HG03521 (cell line): ENCODE data around the gene SHFL.

Experiments
- ATAC-seq: cut with Tn5 transposase; IDR thresholded peaks from one replicate; pipeline ENCODE4 v1.9.1; 2021; ENCODE audit warnings: mild to moderate bottlenecking, moderate library complexity; ENCODE audit not compliant: unreplicated experiment

SHFL gene

DNA sequence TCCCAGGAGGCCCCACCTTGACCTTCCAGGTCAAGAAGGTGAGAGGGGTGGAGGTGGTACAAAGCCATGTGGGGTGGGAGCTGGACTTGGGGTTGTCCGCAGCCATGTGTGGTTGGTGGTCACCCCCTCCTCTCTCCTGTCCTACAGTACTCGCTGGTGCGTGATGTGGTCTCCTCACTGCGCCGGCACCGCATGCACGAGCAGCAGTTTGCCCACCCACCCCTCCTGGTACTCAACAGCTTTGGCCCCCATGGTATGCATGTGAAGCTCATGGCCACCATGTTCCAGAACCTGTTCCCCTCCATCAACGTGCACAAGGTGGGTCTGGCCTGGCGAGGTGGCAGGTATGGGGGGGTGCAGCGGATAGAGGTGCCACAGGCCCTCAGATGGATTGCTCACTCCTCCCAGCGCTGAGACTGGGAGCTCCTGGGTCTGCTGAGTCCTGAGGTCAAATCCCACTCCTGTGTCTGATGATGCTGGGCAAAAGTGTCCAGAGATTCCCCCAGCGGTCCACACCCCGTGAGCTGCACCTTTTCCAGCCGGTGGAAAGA, 21.8 kb downstream of the SHFL start:
- ATAC-seq: no peak

DNA sequence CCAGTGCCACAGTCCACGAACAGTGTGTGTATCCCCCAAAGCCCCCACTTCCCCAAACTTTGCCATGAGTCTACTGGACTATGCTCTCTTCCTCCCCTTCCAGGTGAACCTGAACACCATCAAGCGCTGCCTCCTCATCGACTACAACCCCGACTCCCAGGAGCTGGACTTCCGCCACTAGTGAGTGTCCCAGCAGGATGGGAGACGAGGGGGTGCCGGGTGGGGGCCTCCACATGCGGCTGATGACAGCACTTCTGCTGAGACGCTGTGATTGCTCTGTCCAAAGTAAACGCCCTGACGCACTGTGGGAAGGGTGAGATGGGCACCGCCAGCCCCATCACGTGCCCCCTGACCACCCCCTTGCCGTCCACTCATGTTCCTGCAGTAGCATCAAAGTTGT, 23.4 kb downstream of the SHFL start:
- no peak for ATAC-seq

DNA sequence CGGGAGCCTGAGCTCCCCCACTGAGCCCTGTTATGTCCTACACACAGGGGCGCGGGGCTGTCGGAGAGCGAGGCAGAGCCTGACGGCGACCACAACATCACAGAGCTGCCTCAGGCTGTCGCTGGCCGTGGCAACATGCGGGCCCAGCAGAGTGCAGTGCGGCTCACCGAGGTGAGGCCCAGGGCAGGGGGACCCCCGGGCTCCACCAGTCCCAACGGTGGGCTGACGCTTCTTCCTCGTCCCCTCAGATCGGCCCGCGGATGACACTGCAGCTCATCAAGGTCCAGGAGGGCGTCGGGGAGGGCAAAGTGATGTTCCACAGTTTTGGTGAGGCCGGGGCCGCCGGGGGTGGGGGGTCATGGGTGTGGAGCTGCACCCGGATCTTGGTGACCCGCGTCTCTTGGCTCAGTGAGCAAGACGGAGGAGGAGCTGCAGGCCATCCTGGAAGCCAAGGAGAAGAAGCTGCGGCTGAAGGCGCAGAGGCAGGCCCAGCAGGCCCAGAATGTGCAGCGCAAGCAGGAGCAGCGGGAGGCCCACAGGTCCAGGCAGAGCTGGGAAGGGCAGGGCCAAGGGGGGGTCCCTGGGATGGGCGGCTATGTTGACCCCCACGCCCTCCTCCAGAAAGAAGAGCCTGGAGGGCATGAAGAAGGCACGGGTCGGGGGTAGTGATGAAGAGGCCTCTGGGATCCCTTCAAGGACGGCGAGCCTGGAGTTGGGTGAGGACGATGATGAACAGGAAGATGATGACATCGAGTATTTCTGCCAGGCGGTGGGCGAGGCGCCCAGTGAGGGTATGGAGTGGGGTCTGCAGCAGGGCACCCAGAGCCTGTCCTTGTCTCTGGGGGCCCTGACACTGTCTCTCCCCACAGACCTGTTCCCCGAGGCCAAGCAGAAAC, 24.2 kb downstream of the SHFL start:
- ATAC-seq: no peak

DNA sequence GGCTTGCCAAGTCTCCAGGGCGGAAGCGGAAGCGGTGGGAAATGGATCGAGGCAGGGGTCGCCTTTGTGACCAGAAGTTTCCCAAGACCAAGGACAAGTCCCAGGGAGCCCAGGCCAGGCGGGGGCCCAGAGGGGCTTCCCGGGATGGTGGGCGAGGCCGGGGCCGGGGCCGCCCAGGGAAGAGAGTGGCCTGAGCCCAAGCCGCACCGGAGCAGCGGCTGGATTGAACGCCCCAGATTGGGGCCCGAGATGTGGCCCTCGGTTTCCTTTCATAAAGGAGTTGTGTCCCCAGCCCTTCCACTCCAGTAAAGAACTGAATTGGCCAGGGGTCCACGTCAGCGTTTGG, 24.8 kb downstream of the SHFL start:
- ATAC-seq: no peak

DNA sequence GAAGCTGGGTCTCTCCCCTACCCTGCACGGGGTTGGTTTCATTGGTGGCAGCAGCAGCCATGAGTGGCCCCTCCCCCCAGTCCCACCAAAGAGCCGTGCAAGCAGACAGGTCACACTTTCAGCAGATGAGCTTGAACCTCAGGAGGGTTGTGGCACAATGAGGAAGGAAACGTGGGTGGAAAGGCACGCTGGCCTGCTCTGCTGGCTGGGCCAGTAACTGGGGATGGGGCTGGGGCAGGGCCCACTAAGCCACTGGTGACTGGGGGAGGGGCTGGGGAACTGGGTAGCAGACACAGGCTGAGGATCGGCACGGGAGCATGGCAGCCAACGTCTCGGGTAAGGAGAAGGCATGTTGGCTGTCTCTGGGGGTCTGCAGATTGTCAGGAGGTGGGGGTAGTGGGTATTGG, 25.3 kb downstream of the SHFL start, which contains the start of gene P2RY11:
P2RY11 (plus strand) TSS at position 289 of the 407 bp plus-strand sequence; CDS start at position 318, 29 bp downstream.
- no peak for ATAC-seq

DNA sequence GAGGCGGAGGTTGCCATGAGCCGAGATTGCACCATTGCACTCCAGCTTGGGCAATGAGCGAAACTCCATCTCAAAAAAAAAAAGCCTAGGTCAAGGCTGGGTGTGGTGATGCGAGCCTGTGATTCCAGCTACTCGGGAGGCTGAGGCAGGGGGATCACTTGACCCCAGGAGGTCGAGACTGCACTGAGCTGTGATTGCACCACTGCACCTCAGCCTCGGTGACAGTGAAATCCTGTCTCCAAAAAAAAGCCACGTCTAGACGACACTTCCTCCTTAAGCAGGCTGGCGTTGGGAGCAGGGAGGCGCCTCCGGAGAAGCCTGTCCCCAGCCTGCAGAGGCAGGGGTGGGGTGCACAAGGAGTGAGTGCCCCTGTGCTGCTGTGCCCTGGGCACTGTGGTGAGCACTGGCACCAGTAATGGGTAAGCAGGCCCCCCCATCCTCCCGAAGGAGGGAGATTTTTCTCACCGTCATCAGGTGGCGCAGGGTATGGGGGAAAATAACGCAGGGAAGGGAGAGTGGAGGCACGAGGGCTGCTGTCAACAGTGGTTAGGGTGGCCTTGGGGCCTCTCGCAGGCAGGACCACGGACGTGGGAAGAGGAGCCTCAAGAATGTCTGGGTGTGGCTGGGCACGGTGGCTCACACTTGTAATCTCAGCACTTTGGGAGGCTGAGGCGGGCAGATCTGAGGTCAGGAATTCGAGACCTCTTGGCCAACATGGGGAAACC, 26.1 kb downstream of the SHFL start:
- ATAC-seq: no peak

DNA sequence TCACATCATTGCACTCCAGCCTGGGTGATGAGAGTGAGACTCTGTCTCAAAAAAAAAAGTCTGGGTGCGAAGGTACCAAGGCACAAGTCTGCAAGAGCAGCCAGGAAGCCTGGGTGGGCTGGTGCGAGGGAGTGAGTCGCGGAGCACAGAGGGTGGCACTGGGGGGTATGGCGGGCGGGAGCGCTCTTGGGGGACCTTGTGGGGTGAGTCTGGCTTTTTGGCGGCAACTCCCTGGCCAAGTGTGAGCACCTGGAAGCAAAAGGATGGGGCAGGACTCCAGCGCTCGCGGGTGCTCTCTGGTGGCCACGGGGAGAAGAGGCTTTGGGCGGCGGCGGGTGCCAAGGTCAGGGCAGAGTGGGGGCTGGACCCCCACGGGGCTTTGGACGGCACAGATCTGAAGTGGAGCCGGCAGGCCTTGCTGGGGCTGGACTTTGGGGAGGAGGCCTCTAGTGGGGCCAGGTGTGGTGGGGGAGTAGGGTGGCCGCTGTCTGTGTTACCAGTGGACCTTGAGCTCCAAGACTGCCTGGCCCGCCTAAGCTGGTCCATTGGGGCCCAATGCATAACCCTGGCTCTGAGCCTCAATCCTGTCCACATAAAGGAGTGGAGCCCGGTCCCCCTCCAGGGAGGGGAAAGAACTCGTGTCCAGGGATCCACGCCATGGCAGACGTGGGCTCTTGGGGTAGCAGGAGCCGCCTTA, 26.9 kb downstream of the SHFL start:
- ATAC-seq: no peak

DNA sequence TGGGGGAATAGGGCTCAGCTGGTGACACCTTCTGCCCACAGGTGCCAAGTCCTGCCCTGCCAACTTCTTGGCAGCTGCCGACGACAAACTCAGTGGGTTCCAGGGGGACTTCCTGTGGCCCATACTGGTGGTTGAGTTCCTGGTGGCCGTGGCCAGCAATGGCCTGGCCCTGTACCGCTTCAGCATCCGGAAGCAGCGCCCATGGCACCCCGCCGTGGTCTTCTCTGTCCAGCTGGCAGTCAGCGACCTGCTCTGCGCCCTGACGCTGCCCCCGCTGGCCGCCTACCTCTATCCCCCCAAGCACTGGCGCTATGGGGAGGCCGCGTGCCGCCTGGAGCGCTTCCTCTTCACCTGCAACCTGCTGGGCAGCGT, 27.5 kb downstream of the SHFL start:
- no peak for ATAC-seq

DNA sequence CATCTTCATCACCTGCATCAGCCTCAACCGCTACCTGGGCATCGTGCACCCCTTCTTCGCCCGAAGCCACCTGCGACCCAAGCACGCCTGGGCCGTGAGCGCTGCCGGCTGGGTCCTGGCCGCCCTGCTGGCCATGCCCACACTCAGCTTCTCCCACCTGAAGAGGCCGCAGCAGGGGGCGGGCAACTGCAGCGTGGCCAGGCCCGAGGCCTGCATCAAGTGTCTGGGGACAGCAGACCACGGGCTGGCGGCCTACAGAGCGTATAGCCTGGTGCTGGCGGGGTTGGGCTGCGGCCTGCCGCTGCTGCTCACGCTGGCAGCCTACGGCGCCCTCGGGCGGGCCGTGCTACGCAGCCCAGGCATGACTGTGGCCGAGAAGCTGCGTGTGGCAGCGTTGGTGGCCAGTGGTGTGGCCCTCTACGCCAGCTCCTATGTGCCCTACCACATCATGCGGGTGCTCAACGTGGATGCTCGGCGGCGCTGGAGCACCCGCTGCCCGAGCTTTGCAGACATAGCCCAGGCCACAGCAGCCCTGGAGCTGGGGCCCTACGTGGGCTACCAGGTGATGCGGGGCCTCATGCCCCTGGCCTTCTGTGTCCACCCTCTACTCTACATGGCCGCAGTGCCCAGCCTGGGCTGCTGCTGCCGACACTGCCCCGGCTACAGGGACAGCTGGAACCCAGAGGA, 28.0 kb downstream of the SHFL start:
- ATAC-seq: no peak

DNA sequence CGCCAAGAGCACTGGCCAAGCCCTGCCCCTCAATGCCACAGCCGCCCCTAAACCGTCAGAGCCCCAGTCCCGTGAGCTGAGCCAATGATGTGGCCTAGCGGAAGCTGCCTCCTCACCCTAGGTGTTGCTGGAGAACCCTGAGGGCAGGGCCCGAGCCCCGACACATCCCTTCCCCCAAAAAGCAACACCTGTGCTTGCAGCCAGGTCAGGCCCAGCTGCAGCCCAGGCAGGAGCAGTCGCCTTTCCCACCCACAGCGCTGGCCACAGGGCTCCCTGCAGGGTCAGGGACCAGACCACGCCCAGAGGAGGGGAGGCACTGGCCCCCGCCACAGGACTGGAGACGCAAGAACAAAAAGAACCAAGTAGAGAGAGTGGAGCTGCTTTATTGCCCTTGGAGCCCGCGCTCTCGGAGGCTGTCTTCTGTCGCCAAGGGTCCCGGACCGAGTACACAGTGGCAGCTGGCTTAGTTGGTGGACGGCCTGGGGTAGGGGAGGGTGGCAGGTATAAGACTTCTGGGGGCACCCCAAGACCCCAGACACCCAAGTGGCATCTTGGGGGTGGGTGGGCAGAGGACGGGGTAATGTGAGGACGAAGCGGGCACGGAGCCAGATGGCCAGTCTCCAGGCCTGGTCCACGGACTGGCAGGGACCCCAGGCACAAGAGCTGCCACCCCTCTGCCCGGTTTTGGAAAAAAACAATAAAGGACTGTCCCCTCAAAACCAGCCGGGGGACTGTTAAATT, 28.7 kb downstream of the SHFL start:
- ATAC-seq: no peak

DNA sequence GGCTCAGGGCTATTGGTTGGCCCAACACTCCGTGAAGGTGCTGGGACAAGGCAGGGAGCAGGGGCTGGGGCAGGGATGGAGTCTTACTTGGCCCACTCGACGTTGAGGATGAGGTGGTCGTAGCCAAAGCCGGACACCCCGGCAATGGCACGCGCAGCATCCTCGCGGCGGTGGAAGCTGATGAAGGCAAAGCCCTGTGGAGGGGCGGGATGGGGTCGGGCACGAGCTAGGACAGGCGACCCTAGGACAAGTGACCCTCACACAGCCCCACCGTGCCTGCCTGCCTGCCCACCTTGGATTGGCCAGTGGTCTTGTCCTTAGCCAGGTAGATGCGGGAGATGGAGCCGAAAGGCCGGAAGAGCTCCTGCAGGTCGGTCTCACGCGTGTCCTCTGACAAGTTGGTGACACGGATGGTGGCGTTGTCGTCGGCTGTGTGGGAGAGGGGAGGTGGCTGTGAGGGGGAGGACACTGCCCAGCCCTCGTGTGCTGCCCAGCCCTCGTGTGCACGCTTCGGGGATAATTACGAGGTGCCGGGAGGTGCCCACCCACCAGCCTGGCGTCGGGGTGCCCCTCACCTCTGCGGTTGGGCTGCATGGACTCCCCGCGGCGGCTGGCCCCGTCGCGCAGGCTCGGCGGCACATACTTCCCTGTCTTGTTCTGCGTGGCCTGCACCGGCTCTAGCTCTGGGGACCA, 29.4 kb downstream of the SHFL start:
- no peak for ATAC-seq

DNA sequence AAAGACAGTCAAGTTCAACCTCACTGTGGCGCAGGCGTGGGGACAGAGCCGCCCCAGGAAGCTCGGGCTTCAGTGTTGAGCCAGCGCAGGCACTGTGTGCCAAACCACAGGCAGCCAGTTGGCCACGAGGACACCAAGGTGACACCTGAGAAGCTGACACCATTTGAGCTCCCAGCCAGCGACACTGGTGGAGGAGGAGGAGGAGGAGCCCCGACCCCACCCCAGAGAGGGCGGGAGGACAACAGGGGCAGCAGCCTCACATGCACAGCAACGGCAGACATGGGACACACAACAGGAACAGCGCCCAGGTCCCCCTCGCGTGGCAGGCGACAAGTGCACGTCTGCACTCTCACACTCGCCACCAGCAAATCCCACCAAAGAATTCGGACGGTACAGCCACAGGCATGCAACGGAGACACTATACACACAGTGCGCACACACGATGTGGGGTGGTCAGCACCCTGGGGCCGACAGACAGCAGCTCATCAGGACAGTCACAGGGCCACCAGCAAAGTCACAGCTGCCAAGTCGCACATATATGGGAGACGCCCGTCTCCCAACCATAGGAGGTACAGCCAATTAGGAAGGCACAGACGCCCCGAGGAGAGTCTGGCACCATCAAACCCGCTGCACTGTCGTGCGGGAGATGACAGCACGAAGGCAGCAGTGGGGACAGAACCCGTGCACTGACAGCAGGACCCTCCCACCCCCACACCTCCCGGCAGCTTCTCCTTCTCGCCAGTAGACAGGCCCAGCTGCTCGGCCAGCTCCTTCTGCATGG, 30.2 kb downstream of the SHFL start:
- no peak for ATAC-seq

DNA sequence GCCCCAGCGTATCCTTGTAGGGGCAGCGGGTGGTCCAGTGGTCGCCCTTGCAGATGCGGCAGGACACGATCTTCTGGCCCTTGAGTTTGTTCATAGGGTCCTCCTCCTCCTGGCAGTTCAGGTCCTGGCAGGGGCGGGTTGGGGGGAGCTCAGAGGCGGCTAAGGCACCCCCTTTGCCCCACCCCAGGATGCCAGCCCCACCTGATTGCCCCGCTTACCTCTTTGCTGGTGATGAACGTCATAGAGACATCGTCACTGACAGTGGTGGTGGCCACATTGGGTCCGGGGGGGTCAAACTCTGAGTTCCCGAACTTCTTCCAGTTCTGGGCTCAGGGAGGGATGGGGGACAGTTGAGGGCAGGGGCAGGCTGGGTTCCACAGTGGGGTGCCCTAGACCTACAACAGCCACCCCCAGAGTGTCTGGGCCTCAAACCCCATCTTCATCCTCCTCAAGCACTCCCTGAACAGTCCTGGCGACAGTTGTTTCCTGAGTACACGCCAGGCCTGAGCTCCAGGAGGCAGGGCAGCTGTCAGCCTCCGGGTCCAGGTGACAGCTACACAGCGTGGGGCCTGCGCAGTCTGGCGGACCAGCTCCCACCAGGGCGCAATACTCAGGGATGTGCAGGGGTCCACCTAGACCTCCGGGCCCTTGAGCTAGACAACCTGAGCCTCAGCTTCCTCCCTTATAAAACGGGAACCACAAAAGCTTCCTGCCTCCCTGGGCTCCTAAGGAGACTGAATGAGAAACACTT, 30.9 kb downstream of the SHFL start:
- no peak for ATAC-seq

DNA sequence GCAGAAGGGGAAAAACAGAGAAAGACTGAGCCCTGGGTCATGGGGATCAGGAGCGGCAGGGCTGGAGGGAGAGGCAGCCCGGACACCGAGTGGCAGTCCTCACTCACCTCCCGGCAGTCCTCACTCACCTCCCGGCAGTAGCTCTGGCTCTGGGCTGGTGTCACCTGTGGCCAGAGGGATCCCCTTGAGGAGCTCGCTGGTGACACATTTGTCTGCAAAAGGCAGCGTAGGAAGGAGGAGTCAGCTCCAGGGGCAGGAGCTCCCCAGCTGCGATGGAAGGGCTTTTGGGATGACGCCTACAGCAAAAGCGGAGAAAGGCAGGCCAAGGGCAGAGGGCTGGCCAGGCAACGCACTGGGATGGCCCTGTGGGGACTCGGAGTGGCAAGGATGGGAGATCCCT, 32.8 kb downstream of the SHFL start:
- ATAC-seq: no peak

DNA sequence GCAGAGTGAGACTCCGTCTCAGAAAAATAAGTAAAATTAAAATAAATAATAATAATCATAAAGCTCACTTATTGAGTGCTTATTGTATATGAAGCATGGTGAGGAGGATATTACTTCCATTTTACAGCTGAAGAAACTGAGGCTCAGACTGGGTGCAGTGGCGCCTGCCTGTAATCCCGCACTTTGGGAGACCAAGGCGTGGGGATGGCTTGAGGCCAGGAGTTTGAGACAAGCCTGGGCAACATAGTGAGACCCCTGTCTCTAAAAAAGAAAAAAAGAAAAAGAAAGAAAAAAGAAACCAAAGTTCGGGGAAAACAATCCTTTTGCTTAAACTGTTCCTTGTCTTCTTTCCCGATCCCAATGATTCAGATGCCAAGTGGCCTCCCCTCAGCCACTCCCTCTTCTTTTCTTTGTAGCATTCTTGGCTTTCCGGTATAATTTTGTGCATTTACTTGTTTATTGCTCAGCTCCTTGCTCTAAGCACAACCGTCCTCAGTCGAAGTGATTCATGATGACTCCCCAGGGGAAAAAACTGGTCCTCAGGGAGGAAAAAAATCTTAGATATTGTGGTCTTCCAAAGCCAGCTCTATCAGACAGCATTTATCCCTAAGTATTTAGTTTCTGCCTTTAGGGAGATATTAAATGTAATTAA, 34.5 kb downstream of the SHFL start:
- ATAC-seq: no peak

DNA sequence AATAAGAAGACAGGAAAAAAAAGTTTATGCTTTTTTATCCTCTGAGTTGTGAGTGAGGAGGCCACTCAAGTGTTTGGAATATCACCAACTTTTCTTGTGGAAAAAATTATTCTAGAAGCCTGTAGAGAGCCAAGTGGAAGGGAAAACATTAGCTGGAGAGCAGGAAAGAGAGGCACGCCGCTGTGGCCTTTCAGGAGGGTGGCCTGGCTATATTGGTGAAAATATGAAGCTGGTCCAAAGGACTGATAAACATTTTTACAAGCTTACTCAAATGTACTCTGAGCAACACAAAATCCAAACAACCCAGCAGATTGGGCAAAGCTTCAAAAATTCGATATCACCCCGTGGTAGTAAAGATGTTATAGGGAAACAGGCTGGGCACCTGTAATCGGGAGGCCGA, 35.9 kb downstream of the SHFL start:
- ATAC-seq: no peak

DNA sequence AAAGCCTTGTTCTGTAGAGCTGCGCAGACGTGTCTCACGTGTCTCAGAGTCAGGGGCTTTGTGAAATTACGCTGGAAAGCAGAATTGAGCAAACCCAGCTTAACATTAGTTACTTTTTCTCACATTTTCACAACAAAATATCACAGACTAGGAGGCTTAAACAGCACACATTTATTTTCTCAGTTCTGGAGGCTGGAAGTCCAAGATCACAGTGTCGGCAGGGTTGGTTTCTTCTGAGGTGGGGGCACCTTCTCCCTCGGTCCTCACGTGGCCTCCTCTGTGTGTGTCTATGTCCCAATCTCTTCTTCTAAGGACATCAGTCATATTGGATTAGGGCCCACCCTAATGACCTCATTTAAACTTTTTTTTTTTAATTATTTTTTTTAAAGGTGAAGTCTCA, 38.3 kb downstream of the SHFL start:
- no peak for ATAC-seq

DNA sequence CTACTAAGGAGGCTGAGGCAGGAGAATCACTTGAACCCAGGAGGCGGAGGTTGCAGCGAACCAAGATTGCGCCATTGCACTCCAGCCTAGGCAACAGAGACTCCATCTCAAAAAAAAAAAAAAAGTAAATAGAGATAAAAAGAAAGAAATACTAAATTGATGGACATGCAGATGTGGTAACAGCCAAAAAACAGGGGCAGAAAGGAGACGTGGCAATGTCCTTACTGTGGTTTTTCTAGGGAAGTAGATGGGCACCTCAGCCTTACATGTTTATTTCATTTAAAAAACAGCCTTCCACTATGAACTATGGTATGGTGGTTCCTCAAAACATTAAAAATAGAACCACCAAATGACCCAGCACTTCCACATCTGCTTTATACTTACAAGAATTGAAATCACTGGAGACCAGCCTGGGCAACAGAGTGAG, 40.1 kb downstream of the SHFL start:
- ATAC-seq: no peak
